Measurements from ENCODE around the gene DCXR.

Gene DCXR

GRCh38 chr17:82018152-82018988 is 19.1 kb downstream of the DCXR start:
- no peak for TF ChIP-seq CTCF (IDR thresholded peaks at IDR 0.05; ENCODE audit: low read depth, low read length, missing control alignments)
- no peak for DNase-seq (ENCODE audit: extremely low read depth, low read depth)
- H3K4me3 ChIP-seq (replicated peaks; ENCODE audit: low read depth, low read length), result no peak overlapping the region

GRCh38 chr17:82017612-82018151 is 19.8 kb downstream of the DCXR start:
- no peak for TF ChIP-seq CTCF (IDR thresholded peaks at IDR 0.05; ENCODE audit: low read depth, low read length, missing control alignments)
- DNase-seq (ENCODE audit: extremely low read depth, low read depth), result no peak
- H3K4me3 ChIP-seq (replicated peaks; ENCODE audit: low read depth, low read length), result no peak overlapping the region

GRCh38 chr17:82016875-82017459 is 20.5 kb downstream of the DCXR start:
- no peak for TF ChIP-seq CTCF (IDR thresholded peaks at IDR 0.05; ENCODE audit: low read depth, low read length, missing control alignments)
- no peak overlapping the region for H3K4me3 ChIP-seq (replicated peaks; ENCODE audit: low read depth, low read length)
- DNase-seq (ENCODE audit: extremely low read depth, low read depth), result no peak

- no peak for DNase-seq (ENCODE audit: extremely low read depth, low read depth)
- no peak overlapping the region for H3K4me3 ChIP-seq (replicated peaks; ENCODE audit: low read depth, low read length)
- no peak for TF ChIP-seq CTCF (IDR thresholded peaks at IDR 0.05; ENCODE audit: low read depth, low read length, missing control alignments)
Measured at GRCh38 chr17:82016061-82016874, 21.2 kb downstream of the DCXR start.

GRCh38 chr17:82015311-82015971 is 22.1 kb downstream of the DCXR start:
- DNase-seq (ENCODE audit: extremely low read depth, low read depth), result no peak
- TF ChIP-seq CTCF (IDR thresholded peaks at IDR 0.05; ENCODE audit: low read depth, low read length, missing control alignments), result no peak

GRCh38 chr17:82014971-82015310 is 22.6 kb downstream of the DCXR start:
- TF ChIP-seq CTCF (IDR thresholded peaks at IDR 0.05; ENCODE audit: low read depth, low read length, missing control alignments), result no peak
- no peak for DNase-seq (ENCODE audit: extremely low read depth, low read depth)
- H3K4me3 ChIP-seq (replicated peaks; ENCODE audit: low read depth, low read length), result no peak overlapping the region

More at GRCh38 chr17:82015311-82015971, 22.1 kb downstream of the DCXR start:
- no peak overlapping the region for H3K4me3 ChIP-seq (replicated peaks; ENCODE audit: low read depth, low read length)
